Cardiac atrium fibroblast (primary cell): ENCODE data around the gene MMUT. TPM values are rescaled to one million over a fixed set of nuclear protein-coding genes. Genes with fewer than 3 reads are reported as not detected.

Experiments used
- total RNA-seq: library from RNA; depleted of rRNA; stranded (reverse); fragments of >200 nt; gene quantifications from 2 replicates; pipeline ENCODE4 v1.2.3, GENCODE V29; 2015

The MMUT gene
- 6.5 and 7.6 TPM in 2 replicates for total RNA-seq

DNA sequence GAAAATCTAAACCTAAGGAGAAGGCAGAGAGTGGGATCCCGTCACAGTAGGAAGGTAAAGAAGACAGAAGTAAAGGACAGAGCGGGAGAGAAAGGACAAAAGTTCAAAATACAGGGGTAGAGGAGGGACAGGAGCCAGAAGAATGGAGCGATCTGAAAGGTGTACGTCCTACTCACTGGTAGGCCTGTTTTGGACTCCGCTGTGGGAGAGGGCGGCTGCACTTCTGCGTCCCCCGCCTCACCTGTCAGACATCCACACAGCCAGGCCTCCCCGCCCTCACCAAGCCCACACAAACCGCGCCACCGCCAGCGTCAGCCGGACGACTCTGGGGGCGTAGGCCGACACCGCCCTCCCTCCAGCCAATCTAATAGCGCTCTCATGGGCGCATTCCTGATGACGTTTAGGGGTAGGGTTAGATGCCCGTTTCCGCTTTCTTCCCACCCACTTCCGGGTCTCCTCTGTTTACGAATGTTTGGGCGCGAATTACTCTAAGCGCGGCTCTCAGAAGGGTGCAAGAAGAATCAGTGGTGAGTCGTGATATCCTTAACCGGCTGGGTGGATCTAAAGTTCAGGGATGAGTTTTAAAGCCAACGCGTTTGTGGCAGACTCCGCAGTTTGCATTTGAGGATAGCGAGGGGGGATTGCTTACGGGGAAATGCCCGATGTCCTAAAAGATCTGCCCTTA, at the start of gene MMUT, which contains the start of gene CENPQ:
Gene MMUT, minus strand, starts transcription at position 327 of the 685 bp plus-strand sequence. CDS start 3,787 bp downstream, outside the sequence.
Gene CENPQ, plus strand, starts transcription at position 444 of the 685 bp plus-strand sequence. CDS start 6,807 bp downstream, outside the sequence.

DNA sequence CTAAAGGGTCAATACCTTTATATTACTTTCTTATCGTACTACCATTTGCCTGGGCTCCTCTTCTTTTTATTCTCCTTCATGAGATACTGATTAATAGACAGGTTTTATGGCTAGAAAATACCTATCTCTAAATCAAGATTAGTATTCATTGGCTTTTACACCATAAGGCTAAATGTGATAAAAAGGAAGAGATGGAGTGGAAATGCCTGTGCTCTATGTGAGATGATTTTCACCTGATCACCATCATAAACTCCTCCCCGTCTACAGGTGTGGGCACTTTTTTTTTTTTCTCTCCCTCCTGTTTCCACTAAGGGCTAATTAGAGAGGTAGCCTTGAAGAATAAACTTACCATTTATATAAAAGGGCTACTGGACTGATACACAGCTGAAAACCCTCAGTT, 36.6 kb upstream of the MMUT start, which contains the start of gene GLYATL3:
Gene GLYATL3, plus strand, starts transcription at position 301 of the 400 bp plus-strand sequence. CDS start 12,068 bp downstream, outside the sequence.

Other genes with a start within 250 kb of the MMUT start
- gene CENPQ, start 117 bp upstream of the MMUT start, total RNA-seq: 2.8 and 5.6 TPM in 2 replicates
- not detected in 2 replicates for gene GLYATL3, start 36.7 kb upstream of the MMUT start, total RNA-seq
- 4.5 TPM in 1 of 2 replicates, not detected in the other for gene C6orf141, start 87.4 kb upstream of the MMUT start, total RNA-seq
- gene RHAG, start 173.6 kb upstream of the MMUT start, total RNA-seq: not detected in 2 replicates